SK-N-SH (cell line): ENCODE data around the gene DYRK2. TPM values are rescaled to one million over a fixed set of nuclear protein-coding genes. Genes with fewer than 3 reads are reported as not detected.

Source experiments
- CTCF ChIA-PET: fragments of 300-600, 350-600 bp; formaldehyde crosslinking; extraction: SDS; loops from one replicate; lab custom pipeline; 2021; lab: Yijun Ruan, JAX
- POLR2A ChIA-PET: fragments of 350-600 bp; sonication (Branson Sonifier 250); formaldehyde crosslinking; extraction: SDS; loops from one replicate; lab custom pipeline; 2020; ENCODE audit warnings: antibody characterized with exemption, inconsistent platforms; lab: Yijun Ruan, JAX
- DNase-seq: peaks from one replicate; pipeline ENCODE4 v3.0.0; 2012
- H2AFZ ChIP-seq: fragments of 200-600 bp; sonication (generic); 2 replicates; pipeline ENCODE4 v1.8.1; 2016; ENCODE audit warnings: antibody characterized with exemption, mild to moderate bottlenecking, low read depth
- H3F3A ChIP-seq: fragments of 200-600 bp; sonication (generic); replicated peaks from 2 replicates; pipeline ENCODE3; 2016; ENCODE audit warnings: antibody characterized with exemption, mild to moderate bottlenecking; ENCODE audit not compliant: insufficient read depth
- H3K27ac ChIP-seq, 2 experiments: fragments of 200-500 bp in 1 of 2; fragments of 200-600 bp in 1 of 2; sonication (Bioruptor generic) in 1 of 2; sonication (generic), shearing (Covaris generic) in 1 of 2; 2 replicates each; pipeline versions ENCODE4 v1.5.1 to v1.6.1; 2014 to 2016; ENCODE audit warnings: low read depth in 2 of 2, inconsistent platforms in 1 of 2, low read length in 1 of 2, mild to moderate bottlenecking in 1 of 2, mixed read lengths in 1 of 2
- H3K27me3 ChIP-seq: fragments of 200-600 bp; sonication (generic), shearing (Covaris generic); 2 replicates; pipeline ENCODE4 v1.6.1; 2016; ENCODE audit warnings: mixed run types; ENCODE audit not compliant: insufficient read depth
- H3K36me3 ChIP-seq, 2 experiments: fragments of 200-500 bp in 1 of 2; fragments of 200-600 bp in 1 of 2; sonication (Bioruptor generic) in 1 of 2; sonication (generic) in 1 of 2; replicated peaks in 1 of 2; 2 replicates each; pipeline versions ENCODE3 to v1.5.1; 2014 to 2016; ENCODE audit warnings: low read length in 1 of 2, mild to moderate bottlenecking in 1 of 2; ENCODE audit not compliant: insufficient read depth in 2 of 2, control insufficient read depth in 1 of 2
- H3K4me1 ChIP-seq, 2 experiments: fragments of 200-500 bp in 1 of 2; fragments of 200-600 bp in 1 of 2; sonication (Bioruptor generic) in 1 of 2; sonication (generic), shearing (Covaris generic) in 1 of 2; 2 replicates each; pipeline versions ENCODE4 v1.5.1 to v1.6.1; 2014 to 2016; ENCODE audit warnings: low read depth in 1 of 2, low read length in 1 of 2, mixed run types in 1 of 2; ENCODE audit not compliant: insufficient read depth in 2 of 2, control insufficient read depth in 1 of 2
- H3K4me2 ChIP-seq: fragments of 200-600 bp; sonication (generic), shearing (Covaris generic); 2 replicates; pipeline ENCODE4 v1.6.1; 2017; ENCODE audit warnings: mixed run types
- H3K4me3 ChIP-seq, 2 experiments: fragments of 200-500 bp in 1 of 2; fragments of 200-600 bp in 1 of 2; sonication (Bioruptor generic) in 1 of 2; sonication (generic), shearing (Covaris generic) in 1 of 2; 2 replicates each; pipeline versions ENCODE4 v1.5.1 to v1.8.1; 2014 to 2016; ENCODE audit warnings: low read depth in 2 of 2, inconsistent platforms in 1 of 2, low read length in 1 of 2, mild to moderate bottlenecking in 1 of 2, mixed read lengths in 1 of 2, moderate library complexity in 1 of 2
- H3K79me2 ChIP-seq: fragments of 200-600 bp; sonication (generic); 2 replicates; pipeline ENCODE4 v1.8.1; 2017; ENCODE audit warnings: mild to moderate bottlenecking; ENCODE audit not compliant: insufficient read depth
- H3K9ac ChIP-seq: fragments of 200-600 bp; sonication (generic); 2 replicates; pipeline ENCODE4 v1.6.1; 2017; ENCODE audit warnings: mixed run types
- H3K9me2 ChIP-seq: fragments of 200-600 bp; sonication (generic); 2 replicates; pipeline ENCODE4 v1.6.1; 2017; ENCODE audit warnings: mixed run types
- H3K9me3 ChIP-seq: fragments of 200-600 bp; sonication (generic); 2 replicates; pipeline ENCODE4 v1.6.1; 2017; ENCODE audit warnings: mixed run types, mild to moderate bottlenecking, moderate library complexity
- H4K20me1 ChIP-seq: fragments of 200-600 bp; sonication (generic); 2 replicates; pipeline ENCODE4 v1.6.1; 2017; ENCODE audit warnings: mild to moderate bottlenecking, mixed run types; ENCODE audit not compliant: insufficient read depth
- ELF1 ChIP-seq: IDR thresholded peaks from 2 replicates; pipeline ENCODE4 v1.4.0; 2012
- FOSL2 ChIP-seq: IDR thresholded peaks from 2 replicates; pipeline ENCODE4 v1.4.0; 2012; ENCODE audit warnings: low read depth, mild to moderate bottlenecking, moderate library complexity, borderline replicate concordance
- FOXJ3 ChIP-seq: sonication (generic); formaldehyde crosslinking; IDR thresholded peaks from 2 replicates; pipeline ENCODE4 v1.5.1; 2020; ENCODE audit warnings: mild to moderate bottlenecking, missing genetic modification reagents
- GATA2 ChIP-seq: sonication (generic); formaldehyde crosslinking; IDR thresholded peaks from 2 replicates; pipeline ENCODE4 v1.5.0; 2020; ENCODE audit warnings: mild to moderate bottlenecking, missing genetic modification reagents
- MXI1 ChIP-seq: IDR thresholded peaks from 2 replicates; pipeline ENCODE4 v1.6.1; 2012; ENCODE audit warnings: mild to moderate bottlenecking, low read depth, low read length, improper control_type of control experiment
- NRF1 ChIP-seq: IDR thresholded peaks from 2 replicates; pipeline ENCODE4 v1.6.1; 2012; ENCODE audit warnings: low read depth, mild to moderate bottlenecking, low read length
- POLR2AphosphoS5 ChIP-seq: IDR thresholded peaks from 2 replicates; pipeline ENCODE4 v1.6.1; 2012; ENCODE audit warnings: low read depth, low read length
- RAD21 ChIP-seq: IDR thresholded peaks from 2 replicates; pipeline ENCODE4 v1.6.1; 2012; ENCODE audit warnings: mild to moderate bottlenecking, low read length
- RCOR1 ChIP-seq: fragments of 150-350 bp; IDR thresholded peaks from 2 replicates; pipeline ENCODE4 v1.6.1; 2017; ENCODE audit warnings: antibody characterized with exemption, low read length
- RFX5 ChIP-seq: IDR thresholded peaks from 2 replicates; pipeline ENCODE4 v1.6.1; 2012; ENCODE audit warnings: mild to moderate bottlenecking, improper control_type of control experiment, low read length
- SIN3A ChIP-seq: IDR thresholded peaks from 2 replicates; pipeline ENCODE4 v1.6.1; 2012; ENCODE audit warnings: low read depth, mild to moderate bottlenecking, low read length, moderate library complexity, borderline replicate concordance
- TAF1 ChIP-seq: IDR thresholded peaks from 2 replicates; pipeline ENCODE4 v1.6.1; 2012; ENCODE audit warnings: low read depth, mild to moderate bottlenecking, low read length, moderate library complexity, borderline replicate concordance
- USF1 ChIP-seq: IDR thresholded peaks from 2 replicates; pipeline ENCODE4 v1.4.0; 2012; ENCODE audit warnings: low read depth, borderline replicate concordance
- WGBS: methylation state at CpG from one replicate; pipeline ENCODE4 v1.1.6; 2017; ENCODE audit warnings: low lambda C conversion rate; 5-methylcytosine and 5-hydroxymethylcytosine counted together
- polyA plus RNA-seq, 3 experiments: library from polyadenylated mRNA; depleted of rRNA; stranded (reverse); fragments of >200 nt; gene quantifications; 2 replicates each; pipeline ENCODE4 v1.2.3, GENCODE V29; 2012
- TF ChIP-seq, protein P1 (sequence below): IDR thresholded peaks from 2 replicates; pipeline ENCODE4 v1.6.1; 2012; ENCODE audit warnings: mild to moderate bottlenecking, low read depth, low read length, moderate library complexity
- TF ChIP-seq, protein P2 (sequence below): fragments of 200-600 bp; sonication (generic); IDR thresholded peaks from 2 replicates; pipeline ENCODE4 v1.6.1; 2017; ENCODE audit warnings: antibody characterized with exemption, mild to moderate bottlenecking, moderate library complexity
- TF ChIP-seq, protein P3 (sequence below): IDR thresholded peaks from 2 replicates; pipeline ENCODE4 v1.4.0; 2012; ENCODE audit warnings: low read depth
- TF ChIP-seq, protein P4 (sequence below): IDR thresholded peaks from 2 replicates; pipeline ENCODE4; 2012

Gene DYRK2
- polyA plus RNA-seq, 1 of the 3 experiments (the other 2 are of a cell fraction) = 48.8 TPM

DNA sequence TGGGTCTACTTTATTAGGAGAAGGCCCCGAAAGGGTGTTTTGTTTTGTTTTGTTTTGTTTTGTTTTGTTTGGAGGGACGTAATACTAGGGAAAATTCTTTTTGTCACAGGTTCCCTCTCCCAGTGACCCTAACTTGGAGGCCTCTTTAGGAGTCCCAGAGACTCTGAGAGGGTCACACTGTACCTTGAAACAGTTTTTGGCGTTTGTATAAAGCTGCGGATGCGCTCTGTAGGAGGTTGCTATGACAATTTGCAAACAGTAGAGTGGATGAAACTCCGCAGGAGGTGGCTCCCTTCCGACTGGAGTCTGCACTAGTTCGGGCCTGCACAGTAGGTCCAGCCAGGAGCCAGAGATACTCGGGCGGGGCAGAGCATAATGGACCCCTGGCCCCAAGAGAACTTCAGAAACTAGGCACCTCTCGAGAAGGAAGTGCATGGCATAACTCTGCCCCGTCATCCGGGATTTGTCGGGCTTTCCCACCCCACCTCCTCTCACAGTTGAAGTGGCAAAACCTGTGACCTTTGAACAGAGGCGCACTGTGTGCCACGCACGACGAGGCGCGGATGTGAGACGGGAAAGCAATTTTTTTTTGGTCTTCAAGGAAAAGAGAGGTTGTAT is 1.3 kb upstream of the DYRK2 start:
- CTCF ChIA-PET = interaction anchor here (0.5 to 2.3 kb wide), 12 partner anchors 9 to 295 kb away, joined by 3 to 12 read pairs (median 3); no protein-coding TSS in a partner anchor
- Histone ChIP-seq H3K79me2 (peaks cover 36% of the 10 kb centered on the region), H3K9me2 (no peaks in the 10 kb centered on the region), H3K36me3 (peaks cover 5 to 22% of the 10 kb centered on the region in 2 experiments), H2AFZ (peak overlapping the region; percentile 83), H3K4me1 (peaks cover 8 to 21% of the 10 kb centered on the region in 2 experiments; a peak in 3 of 4 replicates), H3F3A (no peaks in the 10 kb centered on the region), H3K4me2 (peak overlapping the region; percentile 98), H4K20me1 (peaks cover 15% of the 10 kb centered on the region), H3K9me3 (no peaks in the 10 kb centered on the region), H3K27me3 (no peaks in the 10 kb centered on the region), H3K9ac (peak overlapping the region; percentile 98; the same call in 1 of the 2 replicates), H3K4me3 (peak overlapping the region; percentile 87 to 92), H3K27ac (peak overlapping the region; percentile 92 to 98; a peak in 2 of 4 replicates)
- WGBS = 79% methylated on average over 21 of the region's 21 CpGs
- no peak for DNase-seq
- POLR2A ChIA-PET = interaction anchor here (1.3 kb wide), 1 partner anchor 378 kb away, joined by 3 read pairs; the partner anchor contains the start of gene CAND1
- TF ChIP-seq FOXJ3 (CRISPR knock-in tag) (no peak), FOSL2 (no peak)
- TF ChIP-seq, protein P1, sequence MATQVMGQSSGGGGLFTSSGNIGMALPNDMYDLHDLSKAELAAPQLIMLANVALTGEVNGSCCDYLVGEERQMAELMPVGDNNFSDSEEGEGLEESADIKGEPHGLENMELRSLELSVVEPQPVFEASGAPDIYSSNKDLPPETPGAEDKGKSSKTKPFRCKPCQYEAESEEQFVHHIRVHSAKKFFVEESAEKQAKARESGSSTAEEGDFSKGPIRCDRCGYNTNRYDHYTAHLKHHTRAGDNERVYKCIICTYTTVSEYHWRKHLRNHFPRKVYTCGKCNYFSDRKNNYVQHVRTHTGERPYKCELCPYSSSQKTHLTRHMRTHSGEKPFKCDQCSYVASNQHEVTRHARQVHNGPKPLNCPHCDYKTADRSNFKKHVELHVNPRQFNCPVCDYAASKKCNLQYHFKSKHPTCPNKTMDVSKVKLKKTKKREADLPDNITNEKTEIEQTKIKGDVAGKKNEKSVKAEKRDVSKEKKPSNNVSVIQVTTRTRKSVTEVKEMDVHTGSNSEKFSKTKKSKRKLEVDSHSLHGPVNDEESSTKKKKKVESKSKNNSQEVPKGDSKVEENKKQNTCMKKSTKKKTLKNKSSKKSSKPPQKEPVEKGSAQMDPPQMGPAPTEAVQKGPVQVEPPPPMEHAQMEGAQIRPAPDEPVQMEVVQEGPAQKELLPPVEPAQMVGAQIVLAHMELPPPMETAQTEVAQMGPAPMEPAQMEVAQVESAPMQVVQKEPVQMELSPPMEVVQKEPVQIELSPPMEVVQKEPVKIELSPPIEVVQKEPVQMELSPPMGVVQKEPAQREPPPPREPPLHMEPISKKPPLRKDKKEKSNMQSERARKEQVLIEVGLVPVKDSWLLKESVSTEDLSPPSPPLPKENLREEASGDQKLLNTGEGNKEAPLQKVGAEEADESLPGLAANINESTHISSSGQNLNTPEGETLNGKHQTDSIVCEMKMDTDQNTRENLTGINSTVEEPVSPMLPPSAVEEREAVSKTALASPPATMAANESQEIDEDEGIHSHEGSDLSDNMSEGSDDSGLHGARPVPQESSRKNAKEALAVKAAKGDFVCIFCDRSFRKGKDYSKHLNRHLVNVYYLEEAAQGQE = no peak

GRCh38 chr12:67647799-67648520 is 585 bp upstream of the DYRK2 start:
- peak; percentile 80 for DNase-seq
- Histone ChIP-seq H3K9ac (peak overlapping the region; percentile 98), H3K9me2 (no peaks in the 10 kb centered on the region), H3K4me3 (peak overlapping the region; percentile 87 to 92), H2AFZ (peak overlapping the region; percentile 83), H3K79me2 (peaks cover 43% of the 10 kb centered on the region), H3K36me3 (peaks cover 5 to 28% of the 10 kb centered on the region in 2 experiments), H3K9me3 (no peaks in the 10 kb centered on the region), H3F3A (no peaks in the 10 kb centered on the region), H3K4me2 (peak overlapping the region; percentile 98), H3K4me1 (peaks cover 14 to 21% of the 10 kb centered on the region in 2 experiments), H4K20me1 (peaks cover 22% of the 10 kb centered on the region), H3K27me3 (no peaks in the 10 kb centered on the region), H3K27ac (peak overlapping the region; percentile 92 to 98)
- 6% methylated on average over 40 of the region's 41 CpGs for WGBS
- ChIA-PET POLR2A (interaction anchor here (1.0 to 1.6 kb wide), 5 partner anchors 9 to 380 kb away, joined by 3 to 4 read pairs (median 3); partner anchors contain the start of gene CAND1), CTCF (interaction anchor here (0.7 to 2.3 kb wide), 17 partner anchors 10 to 302 kb away, joined by 3 to 12 read pairs (median 3); no protein-coding TSS in a partner anchor)
- no peak for TF ChIP-seq USF1
- TF ChIP-seq, protein P2, sequence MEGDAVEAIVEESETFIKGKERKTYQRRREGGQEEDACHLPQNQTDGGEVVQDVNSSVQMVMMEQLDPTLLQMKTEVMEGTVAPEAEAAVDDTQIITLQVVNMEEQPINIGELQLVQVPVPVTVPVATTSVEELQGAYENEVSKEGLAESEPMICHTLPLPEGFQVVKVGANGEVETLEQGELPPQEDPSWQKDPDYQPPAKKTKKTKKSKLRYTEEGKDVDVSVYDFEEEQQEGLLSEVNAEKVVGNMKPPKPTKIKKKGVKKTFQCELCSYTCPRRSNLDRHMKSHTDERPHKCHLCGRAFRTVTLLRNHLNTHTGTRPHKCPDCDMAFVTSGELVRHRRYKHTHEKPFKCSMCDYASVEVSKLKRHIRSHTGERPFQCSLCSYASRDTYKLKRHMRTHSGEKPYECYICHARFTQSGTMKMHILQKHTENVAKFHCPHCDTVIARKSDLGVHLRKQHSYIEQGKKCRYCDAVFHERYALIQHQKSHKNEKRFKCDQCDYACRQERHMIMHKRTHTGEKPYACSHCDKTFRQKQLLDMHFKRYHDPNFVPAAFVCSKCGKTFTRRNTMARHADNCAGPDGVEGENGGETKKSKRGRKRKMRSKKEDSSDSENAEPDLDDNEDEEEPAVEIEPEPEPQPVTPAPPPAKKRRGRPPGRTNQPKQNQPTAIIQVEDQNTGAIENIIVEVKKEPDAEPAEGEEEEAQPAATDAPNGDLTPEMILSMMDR = peak; percentile 41
- TF ChIP-seq, protein P3, sequence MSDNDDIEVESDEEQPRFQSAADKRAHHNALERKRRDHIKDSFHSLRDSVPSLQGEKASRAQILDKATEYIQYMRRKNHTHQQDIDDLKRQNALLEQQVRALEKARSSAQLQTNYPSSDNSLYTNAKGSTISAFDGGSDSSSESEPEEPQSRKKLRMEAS = peak; percentile 75
- no peak for TF ChIP-seq POLR2AphosphoS5
- peak; percentile 92 for TF ChIP-seq RFX5
- peak; percentile 99 for TF ChIP-seq MXI1
- TF ChIP-seq TAF1 = no peak
- TF ChIP-seq NRF1 = 0 out of 2 replicates have a peak, but pooled peaks have one; percentile 19
- peak; percentile 91; the same call in 1 of the 2 replicates for TF ChIP-seq SIN3A
- no peak for TF ChIP-seq GATA2 (CRISPR knock-in tag)
- TF ChIP-seq RAD21 = peak; percentile 32; the same call in 1 of the 2 replicates
- TF ChIP-seq RCOR1 = no peak; the same call in 1 of the 2 replicates
- TF ChIP-seq, protein P4, sequence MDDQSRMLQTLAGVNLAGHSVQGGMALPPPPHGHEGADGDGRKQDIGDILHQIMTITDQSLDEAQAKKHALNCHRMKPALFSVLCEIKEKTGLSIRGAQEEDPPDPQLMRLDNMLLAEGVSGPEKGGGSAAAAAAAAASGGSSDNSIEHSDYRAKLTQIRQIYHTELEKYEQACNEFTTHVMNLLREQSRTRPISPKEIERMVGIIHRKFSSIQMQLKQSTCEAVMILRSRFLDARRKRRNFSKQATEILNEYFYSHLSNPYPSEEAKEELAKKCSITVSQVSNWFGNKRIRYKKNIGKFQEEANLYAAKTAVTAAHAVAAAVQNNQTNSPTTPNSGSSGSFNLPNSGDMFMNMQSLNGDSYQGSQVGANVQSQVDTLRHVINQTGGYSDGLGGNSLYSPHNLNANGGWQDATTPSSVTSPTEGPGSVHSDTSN = no peak
- TF ChIP-seq ELF1 = no peak
- TF ChIP-seq FOXJ3 (CRISPR knock-in tag) = no peak
